A673 (cell line): ENCODE measurements around the gene LYRM4. TPM values are rescaled to one million over a fixed set of nuclear protein-coding genes. Genes with fewer than 3 reads are reported as not detected.

ENCODE experiments used
- BruUV-seq: library from RNA; stranded (reverse); fragments of 400-500 nt; replicated peaks from 2 replicates; lab custom pipeline; 2021; lab: Mats Ljungman, UMichigan
- CTCF ChIA-PET: fragments of 300-600 bp; sonication (Branson Sonifier 250); formaldehyde crosslinking; loops from one replicate; lab custom pipeline; 2022; ENCODE audit warnings: antibody characterized with exemption; lab: Charles Lee
- POLR2A ChIA-PET: fragments of 300-600 bp; sonication (Branson Sonifier 250); formaldehyde crosslinking; loops from one replicate; lab custom pipeline; 2022; ENCODE audit warnings: antibody characterized with exemption; ENCODE audit not compliant: low non-redundant PET; lab: Charles Lee
- DNase-seq: peaks from one replicate; pipeline ENCODE4 v3.0.0-alpha.2; 2015; ENCODE audit warnings: low spot score
- H3K27ac ChIP-seq: fragments of 200-600 bp; sonication (generic); 2 replicates; pipeline ENCODE4 v1.5.1; 2016; ENCODE audit warnings: mixed run types, low read depth, mild to moderate bottlenecking, mixed read lengths, antibody characterized with exemption, low read length; ENCODE audit not compliant: poor library complexity, severe bottlenecking
- H3K27me3 ChIP-seq: fragments of 200-600 bp; sonication (generic); replicated peaks from 2 replicates; pipeline ENCODE4 v1.6.1; 2017; ENCODE audit warnings: mixed run types, low read depth, mild to moderate bottlenecking, mixed read lengths, antibody characterized with exemption, low read length; ENCODE audit not compliant: insufficient read depth, poor library complexity
- H3K36me3 ChIP-seq: fragments of 200-600 bp; sonication (generic); 2 replicates; pipeline ENCODE4 v1.6.1; 2016; ENCODE audit warnings: mixed run types, mild to moderate bottlenecking, mixed read lengths, antibody characterized with exemption, low read length; ENCODE audit not compliant: insufficient read depth, poor library complexity, severe bottlenecking
- H3K4me1 ChIP-seq: fragments of 200-600 bp; sonication (generic); 2 replicates; pipeline ENCODE4 v1.6.1; 2017; ENCODE audit warnings: mixed run types, mild to moderate bottlenecking, mixed read lengths, antibody characterized with exemption, low read length; ENCODE audit not compliant: insufficient read depth, poor library complexity, severe bottlenecking
- H3K4me3 ChIP-seq: fragments of 200-600 bp; sonication (generic); 2 replicates; pipeline ENCODE4 v1.5.1; 2016; ENCODE audit warnings: low read depth, mixed run types, mild to moderate bottlenecking, mixed read lengths, low read length; ENCODE audit not compliant: poor library complexity, severe bottlenecking
- H3K9me3 ChIP-seq: fragments of 200-600 bp; sonication (generic); 2 replicates; pipeline ENCODE4 v1.6.1; 2016; ENCODE audit warnings: mixed run types, low read depth, mild to moderate bottlenecking, mixed read lengths, antibody characterized with exemption, low read length; ENCODE audit not compliant: poor library complexity, severe bottlenecking
- CTCF ChIP-seq: fragments of 300-800, 200-600 bp; sonication (generic); conservative IDR thresholded peaks from 2 replicates; pipeline ENCODE4 v1.5.1; 2017; ENCODE audit warnings: low read depth, mild to moderate bottlenecking, antibody characterized with exemption, low read length, moderate library complexity, mixed read lengths
- EZH2 ChIP-seq: fragments of 200-600 bp; sonication (generic); IDR thresholded peaks from 2 replicates; pipeline ENCODE4 v1.6.1; 2017; ENCODE audit warnings: borderline replicate concordance, low read depth, mild to moderate bottlenecking, mixed read lengths, antibody characterized with exemption, low read length; ENCODE audit not compliant: poor library complexity, severe bottlenecking
- intact Hi-C: fragments of 100-400 bp; cut with micrococcal nuclease; formaldehyde crosslinking; loops from one replicate; pipeline ENCODE4 v1.10.0; 2022; ENCODE audit not compliant: unreplicated experiment
- total RNA-seq: library from RNA; stranded (reverse); gene quantifications from 2 replicates; pipeline ENCODE4 v1.2.3, GENCODE V29; 2021

Gene LYRM4
- total RNA-seq, 1 experiment from 2014 or later, result 53.6 TPM

GRCh38 chr6:5142131-5142530 is 118.6 kb downstream of the LYRM4 start:
- Histone ChIP-seq H3K27me3 (no peaks in the 10 kb centered on the region), H3K27ac (no peak overlapping the region), H3K36me3 (no peaks in the 10 kb centered on the region), H3K4me3 (no peak overlapping the region), H3K4me1 (peaks cover 4% of the 10 kb centered on the region), H3K9me3 (no peaks in the 10 kb centered on the region)
- no TSS peak for BruUV-seq
- intact Hi-C loops, result loop anchor here (2.0 to 10.0 kb wide), 3 partner anchors 113 to 1403 kb away; no protein-coding TSS in a partner anchor
- DNase-seq, result no peak
- CTCF ChIA-PET, result no interaction called here
- POLR2A ChIA-PET, result no interaction called here
- TF ChIP-seq EZH2 (no peak), CTCF (no peak)

DNA sequence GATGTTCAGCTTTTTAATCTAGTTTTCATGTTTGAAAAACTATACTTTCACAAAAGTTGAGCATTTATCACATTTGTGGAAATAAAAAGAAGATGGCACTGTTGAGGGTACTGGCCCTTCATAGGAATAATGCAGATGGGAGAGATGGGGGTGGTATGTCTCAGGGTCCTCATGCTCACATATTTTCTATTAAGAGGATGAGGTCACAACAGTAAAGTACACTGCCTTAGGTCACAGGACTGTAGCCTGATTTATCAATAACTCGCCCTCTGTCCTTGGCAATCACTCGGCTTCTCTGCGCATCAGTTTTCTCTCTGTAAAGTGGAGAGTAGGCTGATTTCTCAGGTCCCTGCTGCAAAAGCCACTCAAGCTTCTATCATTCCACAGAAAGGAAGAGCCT is 119.7 kb downstream of the LYRM4 start:
- TF ChIP-seq EZH2, result no peak
- TF ChIP-seq CTCF, result no peak
- BruUV-seq, result no TSS peak
- no peaks in the 10 kb centered on the region for H3K9me3 ChIP-seq
- no peaks in the 10 kb centered on the region for H3K36me3 ChIP-seq
- no peak for DNase-seq
- no peaks in the 10 kb centered on the region for H3K27me3 ChIP-seq
- no peak overlapping the region for H3K27ac ChIP-seq
- ChIA-PET CTCF (interaction anchor here (1.2 kb wide), 1 partner anchor 257 kb away, joined by 3 read pairs; no protein-coding TSS in a partner anchor), POLR2A (no interaction called here)
- intact Hi-C loops, result loop anchor here (10.0 kb wide), 2 partner anchors 114 to 1404 kb away; no protein-coding TSS in a partner anchor
- no peak overlapping the region for H3K4me3 ChIP-seq
- peaks cover 4% of the 10 kb centered on the region for H3K4me1 ChIP-seq

GRCh38 chr6:5139828-5140771 is 120.7 kb downstream of the LYRM4 start:
- Histone ChIP-seq H3K4me1 (peaks cover 4% of the 10 kb centered on the region), H3K27ac (no peak overlapping the region), H3K4me3 (no peak overlapping the region), H3K36me3 (no peaks in the 10 kb centered on the region), H3K9me3 (no peaks in the 10 kb centered on the region), H3K27me3 (no peaks in the 10 kb centered on the region)
- CTCF ChIA-PET, result interaction anchor here (0.6 to 1.2 kb wide), 2 partner anchors 258 to 270 kb away, joined by 3 to 5 read pairs; no protein-coding TSS in a partner anchor
- intact Hi-C loops, result loop anchor here (10.0 kb wide), 2 partner anchors 115 to 1405 kb away; no protein-coding TSS in a partner anchor
- no peak for TF ChIP-seq EZH2
- no peak for TF ChIP-seq CTCF
- BruUV-seq, result no TSS peak
- DNase-seq, result no peak
- POLR2A ChIA-PET, result no interaction called here
